GM23248 (cell line): ENCODE data around the gene RORB.

Experiments
- EZH2 ChIP-seq: fragments of 200-600 bp; sonication (generic); IDR thresholded peaks from 2 replicates; pipeline ENCODE4 v1.6.1; 2018; ENCODE audit warnings: antibody characterized with exemption, mild to moderate bottlenecking; ENCODE audit not compliant: insufficient read depth, poor library complexity, severe bottlenecking
- EZH2phosphoT487 ChIP-seq: fragments of 200-600 bp; sonication (generic); IDR thresholded peaks from 2 replicates; pipeline ENCODE4 v1.6.1; 2018; ENCODE audit warnings: antibody characterized with exemption, moderate library complexity, mild to moderate bottlenecking, low read depth; ENCODE audit not compliant: insufficient read depth

- TF ChIP-seq EZH2 = no peak
- TF ChIP-seq EZH2phosphoT487 = no peak
These were observed 166.3 kb downstream of the RORB start for GRCh38 chr9:74663439-74663838.
